Occipital lobe (tissue), 2 donors: Measurements from ENCODE around the gene ENO3. TPM values are rescaled to one million over a fixed set of nuclear protein-coding genes. Genes with fewer than 3 reads are reported as not detected.

Source experiments
- small RNA-seq: library from RNA; depleted of rRNA; stranded (forward); fragments of <200 nt; gene quantifications from one replicate; pipeline ENCODE3, GENCODE V24; 2014
- total RNA-seq: library from RNA; depleted of rRNA; stranded (reverse); fragments of >200 nt; gene quantifications from one replicate; pipeline ENCODE4 v1.2.3, GENCODE V29; 2014

Gene ENO3
- total RNA-seq, 1 donor from 2014 or later, result 2.3 TPM

Small RNAs within 50 kb of the gene (small RNA-seq; reads per million reads assigned to genes)
- gene MIR6864, result 0.09 reads per million
- gene MIR6865, result not detected

Other genes starting within 250 kb of the ENO3 start
- gene PELP1, start 247.0 kb upstream of the ENO3 start, total RNA-seq, result 33.5 TPM
- 10.5 TPM for gene ARRB2, start 240.5 kb upstream of the ENO3 start, total RNA-seq
- gene MED11, start 219.7 kb upstream of the ENO3 start, total RNA-seq, result 5.6 TPM
- gene ZMYND15, start 211.3 kb upstream of the ENO3 start, total RNA-seq, result 0.31 TPM
- 1.2 TPM for gene CXCL16, start 211.2 kb upstream of the ENO3 start, total RNA-seq
- not detected for gene TM4SF5, start 179.2 kb upstream of the ENO3 start, total RNA-seq
- 0.62 TPM for gene VMO1, start 164.8 kb upstream of the ENO3 start, total RNA-seq
- gene GLTPD2, start 162.2 kb upstream of the ENO3 start, total RNA-seq, result not detected
- gene PSMB6, start 155.0 kb upstream of the ENO3 start, total RNA-seq, result 64.4 TPM
- 6.1 TPM for gene PLD2, start 144.0 kb upstream of the ENO3 start, total RNA-seq
- 18.4 TPM for gene MINK1, start 117.8 kb upstream of the ENO3 start, total RNA-seq
- gene C17orf107, start 51.6 kb upstream of the ENO3 start, total RNA-seq, result 6.9 TPM
- gene CHRNE, start 48.0 kb upstream of the ENO3 start, total RNA-seq, result 0.62 TPM
- gene GP1BA, start 18.8 kb upstream of the ENO3 start, total RNA-seq, result not detected
- gene SLC25A11, start 11.1 kb upstream of the ENO3 start, total RNA-seq, result 44.6 TPM
- 10.3 TPM for gene RNF167, start 10.9 kb upstream of the ENO3 start, total RNA-seq
- gene PFN1, start 2.6 kb upstream of the ENO3 start, total RNA-seq, result 53.0 TPM
- gene SPAG7, start 16.7 kb downstream of the ENO3 start, total RNA-seq, result 21.1 TPM
- gene CAMTA2, start 36.6 kb downstream of the ENO3 start, total RNA-seq, result 5.1 TPM
- 0.31 TPM for gene INCA1, start 46.4 kb downstream of the ENO3 start, total RNA-seq
- 12.5 TPM for gene KIF1C, start 46.8 kb downstream of the ENO3 start, total RNA-seq
- not detected for gene SLC52A1, start 84.3 kb downstream of the ENO3 start, total RNA-seq
- 9.8 TPM for gene ZFP3, start 127.3 kb downstream of the ENO3 start, total RNA-seq
- 14.3 TPM for gene ZNF232, start 160.8 kb downstream of the ENO3 start, total RNA-seq
- 0.16 TPM for gene USP6, start 164.9 kb downstream of the ENO3 start, total RNA-seq
- gene ZNF594, start 240.7 kb downstream of the ENO3 start, total RNA-seq, result 39.0 TPM